NCI-H82 treated with DMSO at 0.1 percent for 48 hours (cell line): ENCODE data around the gene BCKDHA.
A peak's percentile ranks its signal among the peaks of the same experiment; 100 is the strongest.

Experiments
- DNase-seq: peaks from one replicate; lab custom pipeline; 2025; ENCODE audit not compliant: unreplicated experiment; lab: John Stamatoyannopoulos, UW

The BCKDHA gene

DNA sequence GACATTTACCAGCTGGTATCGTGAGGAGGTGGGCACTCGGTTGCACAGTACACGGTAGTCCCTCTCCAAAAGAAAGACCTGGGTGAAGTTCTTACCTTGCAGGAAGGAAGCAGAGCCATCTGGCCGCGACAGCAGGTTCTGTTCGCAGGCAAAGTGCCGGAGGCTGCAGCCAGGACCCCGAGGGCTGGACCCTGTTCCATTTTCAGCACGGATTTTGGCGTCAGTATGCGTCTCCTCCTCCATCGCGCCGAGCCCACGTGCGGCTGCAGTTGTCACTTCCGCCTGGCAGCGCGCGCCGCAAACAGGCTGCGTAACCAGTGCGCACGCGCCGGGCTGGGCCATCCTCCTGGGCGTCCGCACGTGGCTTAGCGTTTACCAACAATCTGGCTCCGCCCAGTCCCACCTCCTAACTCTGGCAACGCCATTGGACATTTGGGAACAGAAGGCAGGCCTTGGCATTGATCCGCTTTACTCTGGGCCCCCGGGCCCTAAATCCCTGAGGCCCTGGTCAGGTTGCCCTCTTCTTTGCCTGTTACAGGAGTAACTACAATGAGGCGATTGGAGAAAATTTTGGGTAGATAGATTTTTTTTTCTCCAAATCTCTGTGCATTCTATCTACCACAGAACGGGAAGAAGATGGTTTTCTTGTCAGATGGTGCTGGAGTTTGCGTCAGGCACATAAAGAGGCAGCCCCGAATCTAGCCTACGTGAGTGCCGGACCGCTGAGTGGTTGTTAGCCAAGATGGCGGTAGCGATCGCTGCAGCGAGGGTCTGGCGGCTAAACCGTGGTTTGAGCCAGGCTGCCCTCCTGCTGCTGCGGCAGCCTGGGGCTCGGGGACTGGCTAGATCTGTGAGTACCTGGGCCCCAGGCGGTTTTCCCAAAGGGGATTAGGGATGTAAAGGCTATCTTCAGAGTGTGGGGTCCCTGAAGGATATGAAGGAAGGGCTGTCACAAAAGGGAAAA lies at the start of gene BCKDHA, which contains the start of gene EXOSC5:
Gene BCKDHA (plus strand): TSS at position 733 of the 964 bp plus-strand sequence. CDS start 10 bp downstream, at position 743.
Gene EXOSC5 (minus strand): TSS at position 274 of the 964 bp plus-strand sequence. CDS start 31 bp downstream, at position 243.
- DNase-seq = peak; percentile 99

DNA sequence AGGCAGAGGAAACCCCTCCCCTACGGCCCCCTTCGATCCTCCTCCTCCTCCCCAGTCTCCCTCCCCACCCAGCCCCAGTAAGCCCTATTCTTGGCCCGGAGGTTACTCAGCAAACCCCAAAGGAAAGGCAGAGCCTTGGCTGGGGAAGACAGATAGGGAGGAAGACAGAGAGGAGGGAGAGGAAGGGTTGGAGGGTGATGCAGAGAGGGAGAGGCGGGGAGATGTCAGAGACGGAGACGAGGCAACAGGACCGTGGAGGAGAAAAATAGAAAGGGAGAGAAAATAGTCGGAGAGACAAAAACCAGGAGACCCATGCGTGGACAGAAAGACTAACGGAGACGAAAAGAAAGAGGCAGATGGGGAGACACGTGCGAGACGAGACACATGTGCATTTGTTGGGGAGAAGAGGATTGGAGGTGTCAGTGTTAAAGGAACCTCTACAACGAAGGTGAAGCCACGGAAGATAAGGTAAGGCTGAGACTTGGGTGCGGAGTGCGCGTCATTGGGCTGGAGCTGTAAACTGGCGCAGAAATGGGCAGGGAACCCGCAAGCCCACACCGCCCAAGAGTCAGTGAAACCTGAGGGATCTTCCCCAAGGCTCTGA lies 46.8 kb upstream of the BCKDHA start:
- no peak for DNase-seq

- DNase-seq = no peak
Measured at GRCh38 chr19:41351339-41352245, 46.0 kb upstream of the BCKDHA start.

GRCh38 chr19:41352279-41352608 lies 45.4 kb upstream of the BCKDHA start:
- DNase-seq = no peak

DNA sequence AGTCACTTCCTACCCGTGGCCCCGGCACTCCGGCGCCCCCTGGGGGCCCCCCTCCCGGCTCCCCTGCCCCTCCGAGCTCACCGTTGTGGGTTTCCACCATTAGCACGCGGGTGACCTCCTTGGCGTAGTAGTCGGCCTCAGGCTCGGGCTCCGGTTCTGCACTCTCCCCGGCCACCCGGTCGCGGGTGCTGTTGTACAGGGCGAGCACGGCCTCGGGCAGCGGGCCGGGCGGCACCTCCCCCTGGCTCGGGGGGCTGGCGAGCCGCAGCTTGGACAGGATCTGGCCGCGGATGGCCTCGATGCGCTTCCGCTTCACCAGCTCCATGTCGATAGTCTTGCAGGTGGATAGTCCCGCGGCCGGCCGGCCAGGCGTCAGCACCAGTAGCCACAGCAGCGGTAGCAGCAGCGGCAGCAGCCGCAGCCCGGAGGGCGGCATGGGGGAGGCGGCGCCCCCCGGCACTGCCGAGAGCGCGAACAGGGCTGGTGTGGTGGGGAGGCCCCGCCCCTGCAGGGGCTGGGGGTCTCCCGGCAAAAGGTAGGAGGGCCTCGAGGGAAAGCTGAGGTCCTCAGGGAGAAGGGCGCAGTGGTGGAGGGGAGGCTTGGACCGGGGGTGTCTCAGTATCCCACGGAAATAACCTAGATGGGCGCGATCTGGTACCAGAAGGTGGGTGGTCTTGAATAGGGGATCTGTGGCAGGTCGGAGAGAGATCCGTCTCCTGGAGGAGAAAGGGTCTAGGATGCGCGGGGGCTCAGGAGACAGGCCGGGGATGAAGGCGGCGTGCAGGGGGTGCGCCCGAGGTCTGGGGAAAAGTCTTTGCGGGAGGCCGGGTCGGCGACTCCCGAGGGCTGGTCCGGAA lies 44.8 kb upstream of the BCKDHA start:
- no peak for DNase-seq

- peak; percentile 46 for DNase-seq
Measured at GRCh38 chr19:41353466-41354342, 43.9 kb upstream of the BCKDHA start, which contains the start of gene TGFB1. TSS of gene TGFB1 (minus strand) at chr19:41353922. CDS start at chr19:41353044, 878 bp downstream.

DNA sequence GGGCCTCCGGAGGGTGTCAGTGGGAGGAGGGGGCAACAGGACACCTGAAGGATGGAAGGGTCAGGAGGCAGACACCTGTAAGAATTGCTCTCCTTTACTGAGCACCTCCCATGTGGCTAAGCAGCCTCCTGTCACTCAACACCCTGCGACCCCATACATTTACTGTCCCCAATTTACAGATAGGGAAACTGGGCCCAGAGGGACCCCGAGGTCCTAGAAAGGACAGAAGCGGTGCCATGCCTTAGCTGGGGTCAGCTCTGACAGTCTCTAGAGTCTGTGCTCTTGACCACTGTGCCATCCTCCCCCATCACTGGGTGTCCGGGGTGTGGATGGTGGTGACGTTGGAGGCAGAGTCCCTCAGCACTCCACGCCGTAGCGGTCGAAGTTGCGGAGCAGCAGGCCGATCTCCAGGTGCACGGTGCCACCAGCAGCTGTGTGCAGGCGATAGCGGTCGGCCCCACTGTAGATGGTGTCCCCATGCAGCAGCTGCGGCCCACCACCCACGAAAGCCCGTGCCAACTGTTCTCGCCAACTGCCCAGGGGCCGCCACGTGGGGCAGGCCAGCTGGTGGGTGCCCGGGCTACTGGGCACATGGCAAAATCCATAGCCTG lies 43.2 kb upstream of the BCKDHA start:
- no peak for DNase-seq

DNA sequence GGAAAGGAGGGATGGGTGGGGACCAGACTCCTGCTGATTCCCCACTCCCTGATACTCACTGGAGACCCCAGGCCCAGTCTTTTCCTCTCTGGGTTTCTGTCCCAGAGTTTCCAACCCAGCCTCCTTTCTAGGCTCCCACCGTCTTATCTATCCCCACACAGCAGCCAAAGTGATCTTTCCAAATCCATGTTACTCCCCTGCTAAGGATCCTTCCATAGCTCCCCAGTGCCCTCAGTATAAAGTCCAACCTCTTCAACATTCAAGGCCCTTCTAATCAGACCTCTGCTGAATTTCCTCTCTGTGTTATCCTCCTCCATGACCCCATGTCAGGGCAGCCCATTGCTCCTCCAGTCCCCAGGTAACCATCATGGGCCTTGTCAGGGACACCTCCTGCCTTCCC lies 42.6 kb upstream of the BCKDHA start:
- no peak for DNase-seq

- no peak for DNase-seq
Measured at GRCh38 chr19:41355802-41356201, 41.8 kb upstream of the BCKDHA start.

- DNase-seq = no peak
Measured at GRCh38 chr19:41356984-41357739, 40.5 kb upstream of the BCKDHA start.

- no peak for DNase-seq
Measured at GRCh38 chr19:41357746-41358145, 39.9 kb upstream of the BCKDHA start.

GRCh38 chr19:41359741-41360140 lies 37.9 kb upstream of the BCKDHA start:
- DNase-seq = peak; percentile 44

DNA sequence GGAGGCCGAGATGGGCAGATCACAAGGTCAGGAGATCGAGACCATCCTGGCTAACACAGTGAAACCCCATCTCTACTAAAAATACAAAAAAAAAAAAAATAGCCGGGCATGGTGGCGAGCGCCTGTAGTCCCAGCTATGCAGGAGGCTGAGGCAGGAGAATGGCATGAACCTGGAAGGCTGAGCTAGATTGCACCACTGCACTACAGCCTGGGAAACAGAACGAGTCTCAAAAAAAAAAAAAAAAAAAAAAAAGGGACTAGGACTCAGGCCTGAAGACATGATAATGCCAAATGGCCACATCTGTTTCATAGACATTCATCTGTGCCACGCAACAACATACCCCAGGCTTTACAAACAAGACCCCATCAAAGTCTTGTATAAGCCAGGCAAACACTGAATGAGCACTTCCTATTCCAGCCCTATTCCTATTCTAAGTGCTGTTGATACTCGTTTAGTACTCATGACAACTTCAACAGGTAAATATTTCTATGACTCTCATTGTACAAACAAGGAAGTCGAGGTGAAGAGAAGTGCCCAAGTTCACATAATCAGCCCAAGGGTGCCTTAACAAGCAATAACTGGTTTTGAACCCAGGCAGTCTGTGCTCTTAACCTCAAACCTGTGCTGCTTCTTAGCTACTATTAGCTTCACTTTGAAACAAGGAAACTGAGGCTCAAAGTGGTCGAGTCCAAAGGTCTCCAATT lies 35.3 kb upstream of the BCKDHA start:
- DNase-seq = no peak

DNA sequence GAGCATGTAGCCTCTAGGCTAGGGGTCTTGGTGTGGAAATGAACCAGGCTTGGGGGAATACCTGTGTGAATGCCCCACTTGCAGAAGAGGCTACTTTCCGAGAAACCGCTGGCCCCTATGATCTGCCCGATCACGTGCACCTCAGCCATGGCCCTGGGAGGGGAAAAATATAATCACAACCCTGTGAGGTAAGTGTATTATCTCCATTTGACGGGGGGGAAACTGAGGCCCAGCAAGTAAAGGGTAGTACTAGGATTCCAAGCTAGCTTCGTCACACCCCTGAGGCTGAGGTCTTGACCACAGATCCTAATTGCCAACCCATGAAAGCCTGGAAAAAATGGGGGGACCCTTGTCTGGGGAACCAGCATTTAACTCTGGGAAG lies 34.3 kb upstream of the BCKDHA start:
- DNase-seq = no peak

- DNase-seq = peak; percentile 97
Measured at GRCh38 chr19:41363753-41364523, 33.7 kb upstream of the BCKDHA start, which contains the start of gene B9D2. TSS of gene B9D2 (minus strand) at chr19:41364149. CDS start at chr19:41363519, 630 bp downstream.

DNA sequence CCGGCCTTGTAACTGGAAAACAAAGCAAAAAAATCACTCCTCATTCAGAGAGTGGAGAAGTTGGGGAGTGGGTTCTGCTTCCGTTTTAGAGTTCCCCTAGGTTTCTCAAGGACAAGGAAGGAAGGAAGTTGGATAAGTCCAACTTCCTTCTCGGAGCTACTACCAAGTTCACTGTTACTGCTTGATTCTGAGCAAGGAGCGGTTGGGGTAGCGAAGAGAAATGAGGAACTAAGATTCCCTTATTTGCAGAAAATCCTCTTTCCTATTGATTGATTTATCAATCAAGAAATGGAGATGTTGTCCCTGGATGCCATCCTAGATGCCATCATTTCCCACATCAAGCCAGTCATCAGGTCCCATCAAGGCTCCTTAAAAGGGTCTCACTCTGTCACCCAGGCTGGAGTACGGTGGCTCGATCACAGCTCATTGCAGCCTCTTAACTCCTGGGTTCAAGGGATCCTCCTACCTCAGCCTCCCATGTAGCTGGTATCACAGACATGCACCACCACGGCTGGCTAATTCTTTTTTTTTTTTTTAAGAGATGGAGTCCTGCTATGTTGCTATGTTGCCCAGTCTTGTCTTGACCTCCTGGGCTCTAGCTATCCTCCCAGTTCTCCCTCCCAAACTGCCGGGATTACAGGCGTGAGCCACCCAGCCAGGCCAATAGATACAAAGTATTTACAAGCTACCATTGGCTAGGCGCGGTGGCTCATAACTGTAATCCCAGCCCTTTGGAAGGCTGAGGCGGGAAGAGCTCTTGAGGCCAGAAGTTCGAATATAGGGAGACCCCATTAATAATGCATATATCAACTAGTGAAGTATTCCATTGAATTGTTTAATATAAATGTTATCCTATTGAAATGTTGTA lies 32.9 kb upstream of the BCKDHA start:
- no peak for DNase-seq
